MM.1S (cell line): ENCODE data around the gene TARBP1.

Experiments used
- DNase-seq: peaks from one replicate; pipeline ENCODE4 v3.0.0-alpha.2; 2015
- H2AFZ ChIP-seq: fragments of 300-600 bp; sonication (generic); 2 replicates; pipeline ENCODE4 v1.6.0; 2016; ENCODE audit warnings: antibody characterized with exemption, low read length
- H3F3A ChIP-seq: fragments of 300-600 bp; sonication (generic); 2 replicates; pipeline ENCODE4 v1.6.1; 2016; ENCODE audit warnings: mild to moderate bottlenecking, antibody characterized with exemption, low read length, moderate library complexity, mixed read lengths; ENCODE audit not compliant: insufficient read depth
- H3K27ac ChIP-seq: fragments of 300-600 bp; sonication (generic); 2 replicates; pipeline ENCODE4 v1.5.1; 2016; ENCODE audit warnings: mild to moderate bottlenecking, low read length
- H3K27me3 ChIP-seq: fragments of 300-600 bp; sonication (generic); replicated peaks from 2 replicates; pipeline ENCODE4 v1.6.0; 2016; ENCODE audit warnings: low read length; ENCODE audit not compliant: insufficient read depth
- H3K36me3 ChIP-seq: fragments of 300-600 bp; sonication (generic); replicated peaks from 2 replicates; pipeline ENCODE4 v1.6.1; 2016; ENCODE audit warnings: mild to moderate bottlenecking, low read length, mixed read lengths; ENCODE audit not compliant: insufficient read depth
- H3K4me1 ChIP-seq: fragments of 300-600 bp; sonication (generic); 2 replicates; pipeline ENCODE4 v1.6.1; 2016; ENCODE audit warnings: low read length, mixed read lengths
- H3K4me2 ChIP-seq: fragments of 300-600 bp; sonication (generic); 2 replicates; pipeline ENCODE4 v1.6.0; 2016; ENCODE audit warnings: low read depth, low read length
- H3K4me3 ChIP-seq: fragments of 300-600 bp; sonication (generic); 2 replicates; pipeline ENCODE4 v1.5.1; 2016; ENCODE audit warnings: low read length, mixed read lengths
- H3K79me2 ChIP-seq: fragments of 300-600 bp; sonication (generic); 2 replicates; pipeline ENCODE4 v1.6.1; 2016; ENCODE audit warnings: mixed run types, low read length, mixed read lengths
- H3K9ac ChIP-seq: fragments of 300-600 bp; sonication (generic); 2 replicates; pipeline ENCODE4 v1.6.1; 2016; ENCODE audit warnings: low read length, mixed read lengths
- H3K9me2 ChIP-seq: fragments of 300-600 bp; sonication (generic); replicated peaks from 2 replicates; pipeline ENCODE4 v1.6.1; 2016; ENCODE audit warnings: mild to moderate bottlenecking, low read length, mixed read lengths; ENCODE audit not compliant: insufficient read depth
- H3K9me3 ChIP-seq: fragments of 300-600 bp; sonication (generic); replicated peaks from 2 replicates; pipeline ENCODE4 v1.6.1; 2016; ENCODE audit warnings: mild to moderate bottlenecking, low read length, mixed read lengths; ENCODE audit not compliant: insufficient read depth
- H4K20me1 ChIP-seq: fragments of 300-600 bp; sonication (generic); 2 replicates; pipeline ENCODE4 v1.6.1; 2016; ENCODE audit warnings: mild to moderate bottlenecking, low read length, moderate library complexity, mixed read lengths; ENCODE audit not compliant: insufficient read depth
- CTCF ChIP-seq: fragments of 300-600 bp; sonication (generic); IDR thresholded peaks from 2 replicates; pipeline ENCODE4 v1.5.1; 2016; ENCODE audit warnings: antibody characterized with exemption, low read length, mixed read lengths
- EZH2 ChIP-seq: fragments of 300-600 bp; sonication (generic); optimal IDR thresholded peaks from 2 replicates; pipeline ENCODE3; 2017; ENCODE audit warnings: low read depth, mild to moderate bottlenecking, antibody characterized with exemption, low read length, mixed read lengths
- EZH2phosphoT487 ChIP-seq: fragments of 300-600 bp; sonication (generic); IDR thresholded peaks from 2 replicates; pipeline ENCODE4 v1.6.1; 2018; ENCODE audit warnings: antibody characterized with exemption, low read length

Gene TARBP1

GRCh38 chr1:234413485-234413884 lies 65.5 kb downstream of the TARBP1 start:
- Histone ChIP-seq H3K4me2 (no peak overlapping the region), H3K27me3 (no peaks in the 10 kb centered on the region), H2AFZ (no peak overlapping the region), H3K27ac (no peak overlapping the region), H3K9me2 (no peaks in the 10 kb centered on the region), H4K20me1 (no peaks in the 10 kb centered on the region), H3F3A (no peaks in the 10 kb centered on the region), H3K4me3 (no peak overlapping the region), H3K9me3 (no peaks in the 10 kb centered on the region), H3K36me3 (no peaks in the 10 kb centered on the region), H3K79me2 (no peaks in the 10 kb centered on the region), H3K4me1 (no peaks in the 10 kb centered on the region), H3K9ac (no peak overlapping the region)
- DNase-seq, result no peak
- TF ChIP-seq CTCF (no peak), EZH2phosphoT487 (no peak), EZH2 (no peak)

- Histone ChIP-seq H3K4me3 (no peak overlapping the region), H2AFZ (no peak overlapping the region), H3K27me3 (no peaks in the 10 kb centered on the region), H3K9me3 (no peaks in the 10 kb centered on the region), H3K9me2 (no peaks in the 10 kb centered on the region), H3K27ac (no peak overlapping the region), H3K9ac (no peak overlapping the region), H3K79me2 (no peaks in the 10 kb centered on the region), H3F3A (no peaks in the 10 kb centered on the region), H3K36me3 (no peaks in the 10 kb centered on the region), H3K4me1 (no peaks in the 10 kb centered on the region), H3K4me2 (no peak overlapping the region), H4K20me1 (no peaks in the 10 kb centered on the region)
- DNase-seq, result no peak
- TF ChIP-seq CTCF (no peak), EZH2 (no peak), EZH2phosphoT487 (no peak)
Observed at GRCh38 chr1:234412830-234413229, 66.1 kb downstream of the TARBP1 start.

GRCh38 chr1:234409328-234409727 lies 69.7 kb downstream of the TARBP1 start:
- Histone ChIP-seq H3K36me3 (no peaks in the 10 kb centered on the region), H3K4me2 (no peak overlapping the region), H4K20me1 (no peaks in the 10 kb centered on the region), H3K4me1 (no peaks in the 10 kb centered on the region), H3K27me3 (no peaks in the 10 kb centered on the region), H3K9me3 (no peaks in the 10 kb centered on the region), H3K9me2 (no peaks in the 10 kb centered on the region), H3K9ac (no peak overlapping the region), H3K27ac (no peak overlapping the region), H3F3A (no peaks in the 10 kb centered on the region), H3K4me3 (no peak overlapping the region), H2AFZ (no peak overlapping the region), H3K79me2 (no peaks in the 10 kb centered on the region)
- no peak for DNase-seq
- TF ChIP-seq CTCF (no peak), EZH2 (no peak), EZH2phosphoT487 (no peak)
